GM19468 (cell line): Measurements from ENCODE around the gene SF3B2.
A peak's percentile ranks its signal among the peaks of the same experiment; 100 is the strongest.
"Not testable (repeated sequence)": the region's sequence is repeated elsewhere in the genome, so short reads cannot be mapped to it uniquely, and the experiment has no call there.

Experiments
- ATAC-seq: cut with Tn5 transposase; IDR thresholded peaks from one replicate; pipeline ENCODE4 v1.9.1; 2021; ENCODE audit warnings: mild to moderate bottlenecking, moderate library complexity, moderate number of reproducible peaks; ENCODE audit not compliant: unreplicated experiment; ENCODE audit errors: extremely low read depth

Gene SF3B2

GRCh38 chr11:66100272-66101065 is 48.3 kb downstream of the SF3B2 start:
- ATAC-seq = peak; percentile 46

GRCh38 chr11:66101066-66101464 is 48.9 kb downstream of the SF3B2 start:
- ATAC-seq = no peak

DNA sequence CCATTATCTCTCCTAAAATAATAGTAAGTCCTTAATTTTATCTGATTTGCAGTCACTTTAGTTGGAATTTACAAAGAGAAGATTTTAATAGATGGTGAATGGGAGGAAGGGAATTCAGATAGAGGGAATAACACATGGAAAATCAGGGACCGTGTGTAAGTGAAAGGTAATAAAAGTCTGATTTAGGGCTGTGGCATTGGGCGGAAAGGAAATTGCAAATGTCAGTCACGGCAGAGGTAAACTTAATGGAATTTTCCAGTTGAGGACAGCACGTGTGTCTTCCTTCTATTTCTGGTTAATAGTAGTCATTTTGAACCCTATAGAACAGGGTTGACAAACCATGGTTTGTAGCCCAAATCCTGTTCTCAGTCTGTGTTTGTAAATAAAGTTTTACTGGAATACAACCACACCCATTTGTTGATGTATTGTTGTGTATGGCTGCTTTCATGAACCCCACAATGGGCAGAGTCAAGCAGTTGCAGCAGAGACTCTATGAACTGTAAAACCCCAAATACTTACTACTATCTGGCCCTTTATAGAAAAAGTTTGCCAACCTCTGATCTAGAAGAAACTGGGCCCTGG is 52.0 kb downstream of the SF3B2 start:
- no peak for ATAC-seq

- no peak for ATAC-seq
Measured at GRCh38 chr11:66106786-66107599, 54.8 kb downstream of the SF3B2 start.

DNA sequence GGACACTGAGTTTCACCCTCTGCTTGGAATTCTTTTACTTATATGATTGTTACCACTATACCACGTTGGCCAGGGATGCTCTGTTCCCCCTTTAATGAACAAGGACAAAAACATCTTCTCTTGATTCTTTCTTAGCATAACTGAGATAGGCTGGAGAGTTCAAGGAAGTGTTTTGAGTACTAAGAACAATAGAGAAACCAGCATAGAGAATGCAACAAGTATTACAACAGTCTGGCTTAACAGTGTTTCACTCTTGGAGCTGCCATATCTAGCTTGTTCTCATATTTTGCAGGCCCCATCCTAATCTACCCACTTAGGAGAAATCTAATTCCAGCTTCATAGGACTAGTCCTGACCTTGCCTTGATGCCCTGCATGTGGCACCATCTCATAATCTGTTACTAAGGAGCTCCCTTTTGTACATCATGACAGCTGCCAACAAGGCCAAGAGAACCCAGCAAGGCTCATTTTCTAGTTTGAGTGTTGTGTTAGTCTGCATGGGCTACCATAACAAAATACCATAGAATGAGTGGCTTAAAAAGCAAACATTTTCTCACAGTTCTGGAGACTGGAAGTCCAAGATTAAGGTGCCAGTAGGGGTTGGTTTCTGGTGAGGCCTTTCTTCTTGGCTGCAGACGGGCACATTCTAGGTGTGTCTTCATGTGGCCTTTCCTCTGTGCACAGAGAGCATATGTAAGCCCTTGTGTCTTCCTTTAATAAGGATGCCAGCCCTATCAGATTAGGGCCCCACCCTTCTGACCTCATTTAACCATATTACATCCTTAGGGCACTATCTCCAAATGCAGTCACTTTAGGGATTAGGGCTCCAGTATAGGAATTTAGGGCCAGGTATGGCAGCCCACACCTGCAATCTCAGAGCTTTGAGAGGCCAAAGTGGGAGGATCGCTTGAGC is 55.7 kb downstream of the SF3B2 start:
- no peak for ATAC-seq

- no peak for ATAC-seq
Measured at GRCh38 chr11:66109294-66109693, 57.1 kb downstream of the SF3B2 start.

GRCh38 chr11:66111158-66111557 is 59.0 kb downstream of the SF3B2 start:
- ATAC-seq = no peak

GRCh38 chr11:66112041-66112491 is 59.9 kb downstream of the SF3B2 start:
- ATAC-seq = no peak

DNA sequence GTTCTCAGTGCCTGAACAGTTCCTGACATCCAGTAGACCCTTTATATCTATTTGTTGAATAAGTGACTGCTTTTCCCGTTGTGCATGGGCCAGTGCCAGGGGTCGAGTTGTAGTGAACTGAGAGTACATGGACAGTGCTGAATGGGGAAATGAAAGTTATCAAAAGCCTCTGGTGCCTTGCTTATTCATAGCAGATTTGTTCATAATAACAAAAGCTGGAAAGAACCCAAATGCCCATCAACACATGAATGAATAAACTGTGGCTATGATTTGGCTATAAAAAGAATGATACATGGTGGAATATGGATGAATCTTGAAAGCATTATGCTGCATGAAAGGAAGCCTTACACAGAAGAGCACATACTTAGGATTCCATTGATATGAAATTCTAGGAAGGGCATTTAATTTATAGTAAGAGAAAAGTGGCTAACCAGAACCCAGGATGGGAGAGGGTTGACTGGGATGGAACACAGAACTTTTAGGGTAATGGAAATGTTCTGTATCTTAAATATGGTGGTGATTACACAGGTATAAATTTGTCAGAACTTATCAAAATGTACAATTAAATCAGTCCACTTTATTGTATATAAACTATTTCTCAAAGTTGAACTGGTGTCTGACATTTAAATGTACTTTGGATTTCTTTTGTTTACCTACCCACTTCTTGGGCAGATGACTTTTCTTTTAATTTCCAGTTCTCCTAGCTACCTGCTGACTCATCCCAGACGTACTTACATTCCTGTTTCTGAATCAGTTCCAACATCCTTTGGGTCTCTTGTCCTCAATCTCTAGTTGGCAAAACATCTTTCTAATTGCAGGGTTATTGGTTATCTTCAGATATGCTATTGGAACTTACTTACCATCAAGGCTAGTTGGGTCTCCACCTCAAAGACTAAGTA is 60.7 kb downstream of the SF3B2 start:
- ATAC-seq = no peak

- not testable (repeated sequence) for ATAC-seq
Measured at GRCh38 chr11:66114957-66115356, 62.8 kb downstream of the SF3B2 start.

DNA sequence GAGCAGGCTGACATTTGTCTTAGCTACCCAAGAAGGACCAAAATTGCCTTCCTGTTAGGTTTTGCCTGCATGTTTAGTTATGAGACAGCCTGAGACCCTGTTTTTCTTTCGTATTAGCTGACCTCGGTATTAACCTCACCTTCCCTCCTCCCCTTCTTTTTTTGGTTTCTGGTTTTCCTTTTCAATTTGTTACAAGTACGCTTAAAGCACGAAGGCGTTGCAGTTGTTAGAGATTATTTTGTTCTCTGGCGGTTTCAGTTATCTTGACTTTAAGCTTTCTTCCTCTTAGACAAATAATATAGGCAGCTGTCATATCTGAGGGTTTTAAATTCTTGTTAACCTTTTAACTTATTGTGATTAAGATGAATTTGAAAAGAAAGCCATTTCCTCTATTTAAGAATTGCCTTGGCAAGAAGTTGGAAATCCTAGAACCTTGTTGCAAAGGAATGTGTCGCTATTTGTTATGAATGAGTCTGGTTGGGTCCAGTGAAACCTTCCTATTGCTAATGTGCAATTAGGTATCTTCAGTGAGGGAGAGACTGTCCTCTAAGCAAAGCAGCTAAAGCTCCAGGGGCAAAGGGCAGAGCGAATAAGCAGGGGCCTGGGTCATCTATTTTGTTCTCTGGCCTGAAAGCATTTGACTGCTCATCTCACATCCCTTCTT is 63.6 kb downstream of the SF3B2 start:
- peak; percentile 86 for ATAC-seq

DNA sequence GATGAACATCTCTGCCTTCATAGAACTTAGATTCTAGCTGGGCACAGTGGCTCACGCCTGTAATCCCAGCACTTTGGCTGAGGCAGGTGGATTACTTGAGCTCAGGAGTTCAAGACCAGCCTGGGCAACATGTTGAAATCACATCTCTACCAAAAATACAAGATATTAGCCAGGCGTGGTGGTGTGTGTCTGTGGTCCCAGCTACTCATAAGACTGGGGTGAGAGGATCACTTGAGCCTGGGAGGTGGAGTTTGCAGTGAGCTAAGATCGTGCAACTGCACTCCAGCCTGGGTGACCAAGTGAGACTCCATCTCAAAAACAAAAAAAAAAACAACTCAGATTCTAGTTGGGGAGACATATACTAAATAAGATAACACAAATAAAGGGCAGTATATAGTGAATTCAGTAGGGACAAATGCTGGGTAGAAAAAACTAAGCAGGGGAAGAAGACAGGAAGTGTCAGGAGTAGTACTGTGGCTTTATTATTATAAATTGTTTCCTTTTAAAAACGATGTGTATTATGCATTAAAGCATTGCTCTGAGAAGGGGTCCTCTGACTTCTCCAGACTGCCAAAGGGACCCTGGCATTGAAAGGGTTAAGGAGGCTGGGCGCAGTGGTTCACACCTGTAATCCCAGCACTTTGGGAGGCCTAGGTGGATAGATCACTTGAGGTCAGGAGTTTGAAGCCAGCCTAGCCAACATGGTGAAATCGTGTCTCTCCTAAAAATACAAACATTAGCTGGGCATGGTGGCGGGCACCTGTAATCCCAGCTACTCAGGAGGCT is 64.6 kb downstream of the SF3B2 start:
- no peak for ATAC-seq

DNA sequence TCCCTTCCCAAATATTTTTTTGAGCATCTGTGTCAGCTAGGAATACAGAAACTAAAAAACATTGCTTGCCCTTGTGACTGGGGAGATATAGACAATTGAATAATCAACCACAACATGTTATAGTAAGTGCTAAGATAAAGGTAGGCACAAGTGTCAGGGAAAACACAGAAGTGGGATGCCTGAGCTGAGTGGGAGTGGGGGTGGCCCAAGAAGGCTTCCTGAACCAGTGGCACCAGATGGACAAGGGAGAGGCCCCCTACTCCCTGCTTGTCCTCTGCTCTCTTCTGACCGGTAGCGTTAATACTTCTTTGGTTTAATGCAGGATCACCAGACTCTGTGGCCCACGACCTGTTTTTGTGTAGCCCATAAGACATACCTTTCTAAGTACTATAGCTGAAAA is 66.7 kb downstream of the SF3B2 start:
- ATAC-seq = no peak
